Sigmoid colon (tissue), 7 donors: ENCODE results near the gene FREM1. TPM values are rescaled to one million over a fixed set of nuclear protein-coding genes. Genes with fewer than 3 reads are reported as not detected.

Experiments
- DNase-seq: peaks from one replicate; pipeline ENCODE4 v3.0.0-alpha.2; 2019
- H3K27ac ChIP-seq, 4 donors: fragments of 200-600 bp; sonication (generic); one replicate each; pipeline ENCODE4 v1.5.1; 2016 to 2019; ENCODE audit warnings: mild to moderate bottlenecking in 1 of 4
- H3K27me3 ChIP-seq, 3 donors: fragments of 200-600 bp; sonication (generic); one replicate each; pipeline ENCODE4 v1.5.1; 2019; ENCODE audit warnings: mild to moderate bottlenecking in 1 of 3
- H3K36me3 ChIP-seq, 4 donors: fragments of 200-600 bp; sonication (generic); one replicate each; pipeline ENCODE4 v1.5.1; 2016 to 2019
- H3K4me1 ChIP-seq, 4 donors: fragments of 200-600 bp; sonication (generic); one replicate each; pipeline ENCODE4 v1.5.1; 2017 to 2019
- H3K4me3 ChIP-seq, 4 donors: fragments of 200-600 bp; sonication (generic); one replicate each; pipeline ENCODE4 v1.5.1; 2017 to 2019; ENCODE audit warnings: mild to moderate bottlenecking in 2 of 4, moderate library complexity in 1 of 4
- H3K9me3 ChIP-seq, 4 donors: fragments of 200-600 bp in 3 of 4; sonication (generic) in 3 of 4; one replicate each; pipeline versions ENCODE4 v1.5.1 to v1.6.1; 2013 to 2019
- EP300 ChIP-seq, 4 donors: sonication (generic); formaldehyde crosslinking; IDR thresholded peaks; one replicate each; pipeline ENCODE4 v1.6.1; 2017; ENCODE audit warnings: antibody characterized with exemption in 4 of 4
- POLR2A ChIP-seq, 2 donors: fragments of 450-650 bp; IDR thresholded peaks; one replicate each; pipeline ENCODE4 v1.6.1; 2016; ENCODE audit warnings: antibody characterized with exemption in 2 of 2, mild to moderate bottlenecking in 2 of 2, moderate library complexity in 2 of 2
- POLR2AphosphoS5 ChIP-seq, 4 donors: sonication (generic); formaldehyde crosslinking; IDR thresholded peaks; one replicate each; pipeline ENCODE4 v1.6.1; 2017; ENCODE audit warnings: antibody characterized with exemption in 4 of 4
- WGBS, 2 donors: extraction: QIAGEN DNeasy Blood & Tissue Kit; methylation state at CpG; one replicate each; pipeline ENCODE4 v1.1.7; 2013; 5-methylcytosine and 5-hydroxymethylcytosine counted together
- intact Hi-C: fragments of 100-400 bp; cut with DNase I; formaldehyde crosslinking; loops from one replicate; pipeline ENCODE4 v1.15.1; 2023
- polyA plus RNA-seq, 3 donors: library from polyadenylated mRNA; stranded (reverse); fragments of 200-250 nt; gene quantifications; one replicate each; pipeline ENCODE4 v1.2.3, GENCODE V29; 2013
- total RNA-seq, 4 donors: library from RNA; depleted of rRNA; stranded (reverse); fragments of >200 nt; gene quantifications; one replicate each; pipeline ENCODE4 v1.1.0, GENCODE V29; 2016
- TF ChIP-seq, protein P1 (sequence below), 4 experiments: fragments of 450-650 bp in 3 of 4; fragments of 200-600 bp in 1 of 4; IDR thresholded peaks; one replicate each; pipeline ENCODE4 v1.5.1; 2016 to 2019; ENCODE audit warnings: antibody characterized with exemption in 4 of 4, mild to moderate bottlenecking in 3 of 4, moderate library complexity in 2 of 4
- donor health status: healthy with polysubstance abuse.
- donor health status: Bipolar disorder and iron deficiency.
- donor health status: healthy.

The FREM1 gene
- total and polyA plus RNA-seq, 7 donors = 0.96 to 45.1 (median 11.4) TPM; not detected in 1

DNA sequence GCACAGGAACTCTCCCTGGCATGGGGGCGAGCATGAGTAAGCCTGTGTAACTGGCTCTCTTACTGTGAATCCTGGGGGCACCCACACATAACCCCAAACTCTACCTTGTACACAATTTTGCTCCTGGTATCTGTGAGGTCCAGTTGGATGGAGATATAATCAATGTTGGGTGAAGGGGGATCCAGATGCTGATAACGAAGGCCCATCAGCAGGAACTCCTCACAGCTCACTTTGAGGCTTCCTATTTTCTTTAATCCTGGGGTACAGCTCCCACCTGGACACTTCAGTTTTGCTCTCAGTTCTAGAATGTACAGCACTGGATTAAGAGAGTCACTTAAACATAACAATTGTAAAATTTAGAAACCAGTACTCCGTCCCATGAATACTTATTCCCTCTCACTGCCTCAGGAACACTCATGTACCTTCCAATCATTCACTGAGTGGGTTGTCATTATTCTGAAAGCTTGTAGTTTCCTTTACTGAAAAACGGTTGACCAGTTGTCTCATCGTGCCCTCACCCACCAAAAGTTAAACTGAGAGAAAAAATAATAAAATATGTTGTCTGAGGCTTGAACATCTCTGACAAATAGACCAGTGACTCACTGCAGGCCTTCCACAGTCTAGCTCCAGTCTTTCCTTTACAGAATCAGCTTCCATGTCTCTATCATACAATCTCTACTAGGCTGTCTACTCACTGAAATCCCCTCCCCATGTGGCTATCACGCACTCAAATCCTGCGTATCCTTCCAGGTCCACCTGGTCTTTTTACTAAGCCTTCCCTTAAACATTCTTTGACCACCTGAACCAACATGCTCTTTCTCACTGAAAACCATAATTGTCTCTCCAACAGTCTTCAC lies 52.6 kb downstream of the FREM1 start:
- no peak for TF ChIP-seq POLR2AphosphoS5 (IDR thresholded peaks at IDR 0.05)
- TF ChIP-seq, protein P1, sequence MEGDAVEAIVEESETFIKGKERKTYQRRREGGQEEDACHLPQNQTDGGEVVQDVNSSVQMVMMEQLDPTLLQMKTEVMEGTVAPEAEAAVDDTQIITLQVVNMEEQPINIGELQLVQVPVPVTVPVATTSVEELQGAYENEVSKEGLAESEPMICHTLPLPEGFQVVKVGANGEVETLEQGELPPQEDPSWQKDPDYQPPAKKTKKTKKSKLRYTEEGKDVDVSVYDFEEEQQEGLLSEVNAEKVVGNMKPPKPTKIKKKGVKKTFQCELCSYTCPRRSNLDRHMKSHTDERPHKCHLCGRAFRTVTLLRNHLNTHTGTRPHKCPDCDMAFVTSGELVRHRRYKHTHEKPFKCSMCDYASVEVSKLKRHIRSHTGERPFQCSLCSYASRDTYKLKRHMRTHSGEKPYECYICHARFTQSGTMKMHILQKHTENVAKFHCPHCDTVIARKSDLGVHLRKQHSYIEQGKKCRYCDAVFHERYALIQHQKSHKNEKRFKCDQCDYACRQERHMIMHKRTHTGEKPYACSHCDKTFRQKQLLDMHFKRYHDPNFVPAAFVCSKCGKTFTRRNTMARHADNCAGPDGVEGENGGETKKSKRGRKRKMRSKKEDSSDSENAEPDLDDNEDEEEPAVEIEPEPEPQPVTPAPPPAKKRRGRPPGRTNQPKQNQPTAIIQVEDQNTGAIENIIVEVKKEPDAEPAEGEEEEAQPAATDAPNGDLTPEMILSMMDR (IDR thresholded peaks at IDR 0.05) = no peak
- Histone ChIP-seq H3K36me3 (peaks cover 0 to 13% (median 0%) of the 10 kb centered on the region in 4 donors), H3K27ac (no peak overlapping the region), H3K4me3 (no peak overlapping the region), H3K4me1 (no peaks in the 10 kb centered on the region), H3K9me3 (peaks cover 0 to 3% (median 0%) of the 10 kb centered on the region in 4 donors), H3K27me3 (no peaks in the 10 kb centered on the region)
- WGBS, 2 donors = 91 to 93% methylated on average over 7 of the region's 7 CpGs
- intact Hi-C loops = no loop called here
- DNase-seq = no peak

DNA sequence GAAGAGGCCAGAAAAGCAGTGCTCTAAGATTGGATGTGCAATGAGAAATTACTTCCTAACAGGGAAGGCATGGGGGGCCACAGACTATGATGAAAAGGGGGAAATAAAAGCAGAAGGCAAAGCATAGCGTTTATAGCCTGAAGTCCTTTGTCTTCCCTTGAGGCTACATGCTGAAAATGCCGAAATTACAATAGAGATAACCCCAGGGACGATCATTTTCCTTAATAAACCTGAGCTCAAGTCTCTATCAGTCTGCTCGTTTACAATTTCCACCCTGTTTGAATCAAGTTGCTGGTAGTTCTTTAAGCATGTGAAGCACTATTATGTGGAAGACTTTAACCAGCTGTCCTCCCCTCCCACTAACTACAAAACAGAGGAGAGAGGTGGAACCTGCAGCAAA lies 60.4 kb downstream of the FREM1 start:
- TF ChIP-seq EP300 (IDR thresholded peaks at IDR 0.05) (no peak), POLR2A (IDR thresholded peaks at IDR 0.05) (no peak), POLR2AphosphoS5 (IDR thresholded peaks at IDR 0.05) (no peak)
- TF ChIP-seq, protein P1 (IDR thresholded peaks at IDR 0.05) = no peak
- H3K9me3 ChIP-seq = no peaks in the 10 kb centered on the region
- 59 to 80% methylated on average over 4 of the region's 4 CpGs for WGBS, 2 donors
- no peaks in the 10 kb centered on the region for H3K4me1 ChIP-seq
- peaks cover 0 to 42% (median 10%) of the 10 kb centered on the region in 4 donors for H3K36me3 ChIP-seq
- H3K4me3 ChIP-seq = no peak overlapping the region
- intact Hi-C loops = no loop called here
- no peak for DNase-seq
- no peak overlapping the region for H3K27ac ChIP-seq
- no peaks in the 10 kb centered on the region for H3K27me3 ChIP-seq

DNA sequence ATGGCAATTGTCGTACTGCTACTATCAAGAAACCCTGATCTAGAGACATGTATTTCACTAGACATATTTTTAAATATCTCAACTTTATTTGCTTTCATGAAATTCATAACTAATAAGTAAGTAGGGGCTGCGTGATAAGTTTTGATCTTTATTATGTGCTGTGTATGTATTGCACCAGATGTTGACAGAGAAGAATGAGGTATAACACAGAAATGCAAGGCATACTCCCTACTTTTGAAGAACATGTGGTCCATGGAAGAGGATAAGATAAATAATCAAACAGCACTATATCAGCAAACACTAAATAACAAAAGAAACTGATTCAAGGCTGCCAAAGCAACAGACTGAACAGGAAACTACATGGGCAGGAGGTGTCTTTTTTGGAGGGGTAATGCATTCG lies 60.9 kb downstream of the FREM1 start:
- no peaks in the 10 kb centered on the region for H3K9me3 ChIP-seq
- intact Hi-C loops = no loop called here
- no peak overlapping the region for H3K4me3 ChIP-seq
- H3K4me1 ChIP-seq = no peaks in the 10 kb centered on the region
- H3K27me3 ChIP-seq = no peaks in the 10 kb centered on the region
- no peak overlapping the region for H3K27ac ChIP-seq
- TF ChIP-seq, protein P1 (IDR thresholded peaks at IDR 0.05) = no peak
- TF ChIP-seq POLR2A (IDR thresholded peaks at IDR 0.05) (no peak), EP300 (IDR thresholded peaks at IDR 0.05) (no peak), POLR2AphosphoS5 (IDR thresholded peaks at IDR 0.05) (no peak)
- H3K36me3 ChIP-seq = peaks cover 0 to 47% (median 12%) of the 10 kb centered on the region in 4 donors
- 77 to 90% methylated on average over 3 of the region's 3 CpGs for WGBS, 2 donors
- DNase-seq = no peak

DNA sequence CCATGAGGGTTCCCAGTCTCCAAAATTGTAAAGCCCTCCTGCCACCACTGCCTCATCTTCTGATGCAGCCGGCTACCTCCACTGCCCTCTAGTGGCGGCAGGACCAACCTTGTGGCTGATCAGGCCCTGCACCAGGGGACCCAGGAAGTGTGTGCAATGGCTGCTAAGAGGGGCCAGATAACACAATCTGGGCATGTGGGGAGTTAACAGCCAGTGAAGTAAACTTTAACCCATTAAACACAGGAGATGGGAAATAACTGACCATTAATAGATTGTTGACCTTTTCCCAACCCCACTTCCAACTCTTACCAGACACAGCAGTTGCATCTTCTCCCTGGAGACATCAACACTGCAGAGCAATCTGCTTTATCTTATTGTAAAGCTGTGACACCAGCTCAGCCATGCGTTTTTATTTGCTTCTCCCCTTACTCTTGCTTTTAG lies 63.3 kb downstream of the FREM1 start:
- H3K9me3 ChIP-seq = no peaks in the 10 kb centered on the region
- peak; percentile 68 for DNase-seq
- WGBS, 2 donors = 37 to 39% methylated on average over 3 of the region's 3 CpGs

More for the DNA sequence above, 63.3 kb downstream of the FREM1 start:
- Histone ChIP-seq H3K4me1 (no peaks in the 10 kb centered on the region), H3K27me3 (no peaks in the 10 kb centered on the region), H3K36me3 (peaks cover 6 to 65% (median 15%) of the 10 kb centered on the region in 4 donors), H3K27ac (no peak overlapping the region), H3K4me3 (no peak overlapping the region)
- TF ChIP-seq EP300 (IDR thresholded peaks at IDR 0.05) (no peak), POLR2A (IDR thresholded peaks at IDR 0.05) (no peak), POLR2AphosphoS5 (IDR thresholded peaks at IDR 0.05) (no peak)
- TF ChIP-seq, protein P1 (IDR thresholded peaks at IDR 0.05) = peak in 2 of 4 experiments; percentile 29 to 54
- intact Hi-C loops = no loop called here
